ENCODE measurements around the gene PSMG3. TPM values are rescaled to one million over a fixed set of nuclear protein-coding genes. Genes with fewer than 3 reads are reported as not detected.

The PSMG3 gene, protein sequence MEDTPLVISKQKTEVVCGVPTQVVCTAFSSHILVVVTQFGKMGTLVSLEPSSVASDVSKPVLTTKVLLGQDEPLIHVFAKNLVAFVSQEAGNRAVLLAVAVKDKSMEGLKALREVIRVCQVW
- 40.7 TPM for polyA plus RNA-seq (2013, experiment 1 of 2; ENCODE audit: insufficient read length)
- 27.4 TPM for polyA plus RNA-seq (2013, experiment 2 of 2; ENCODE audit: insufficient read length)

DNA sequence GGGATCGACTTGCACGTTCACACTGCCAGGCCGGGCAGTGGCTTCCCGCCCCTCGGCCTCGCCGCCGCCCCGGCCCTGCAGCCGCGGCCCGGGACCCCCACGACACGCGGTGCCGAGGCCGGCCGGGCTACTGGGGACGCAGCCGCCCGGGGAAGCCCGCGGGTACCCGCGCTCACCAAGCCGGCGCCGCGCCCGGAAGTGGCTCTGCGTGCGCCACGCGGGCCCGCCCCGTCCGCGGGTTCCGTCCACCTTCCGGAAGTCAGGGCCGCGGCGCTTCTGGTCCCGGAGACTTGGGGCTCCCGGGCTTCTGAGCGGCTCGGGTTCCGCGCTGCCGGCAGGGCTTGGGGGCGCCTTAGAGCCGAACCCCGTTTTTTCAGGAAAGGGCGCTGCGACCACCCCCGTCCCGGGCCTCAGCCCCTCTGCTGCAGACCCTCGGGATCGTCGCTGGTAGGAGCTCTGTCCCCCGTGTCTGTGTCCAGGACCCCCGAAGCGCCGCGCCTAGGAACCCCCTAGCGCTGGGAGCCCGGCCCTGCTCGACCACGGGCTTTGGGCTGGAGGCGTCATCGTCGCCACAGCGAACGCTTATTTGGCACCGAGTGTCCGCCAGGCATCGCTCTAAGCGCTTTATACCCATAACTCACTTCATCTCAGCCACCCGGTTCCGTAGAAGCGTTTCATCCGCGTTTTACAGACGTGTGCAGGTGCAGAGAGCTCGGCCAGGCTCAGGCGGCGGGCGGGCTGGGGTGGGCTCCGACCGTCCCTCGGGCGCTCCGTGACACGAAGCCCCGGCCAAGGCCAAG is at the start of gene PSMG3:
TSS of gene PSMG3 (minus strand) at position 200 of the 800 bp plus-strand sequence. CDS start 693 bp downstream, outside the sequence.
- DNase-seq = peak; percentile 90

DNA sequence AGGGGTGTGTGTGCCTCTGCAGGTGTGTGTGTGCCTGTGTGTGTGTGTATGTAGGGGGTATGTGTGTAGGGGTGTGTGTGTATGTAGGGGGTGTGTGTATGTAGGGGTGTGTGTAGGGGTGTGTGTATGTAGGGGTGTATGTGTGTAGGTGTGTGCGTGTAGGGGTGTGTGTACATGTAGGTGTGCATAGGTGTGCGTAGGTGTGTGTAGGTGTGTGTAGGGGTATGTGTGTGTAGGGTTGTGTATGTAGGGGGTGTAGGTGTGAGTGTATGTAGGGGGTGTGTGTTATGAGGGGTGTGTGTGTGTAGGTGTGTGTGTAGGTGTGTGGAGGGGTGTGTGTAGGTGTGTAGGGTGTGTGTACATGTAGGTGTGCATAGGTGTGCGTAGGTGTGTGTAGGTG is 48.6 kb upstream of the PSMG3 start:
- no peak for DNase-seq

DNA sequence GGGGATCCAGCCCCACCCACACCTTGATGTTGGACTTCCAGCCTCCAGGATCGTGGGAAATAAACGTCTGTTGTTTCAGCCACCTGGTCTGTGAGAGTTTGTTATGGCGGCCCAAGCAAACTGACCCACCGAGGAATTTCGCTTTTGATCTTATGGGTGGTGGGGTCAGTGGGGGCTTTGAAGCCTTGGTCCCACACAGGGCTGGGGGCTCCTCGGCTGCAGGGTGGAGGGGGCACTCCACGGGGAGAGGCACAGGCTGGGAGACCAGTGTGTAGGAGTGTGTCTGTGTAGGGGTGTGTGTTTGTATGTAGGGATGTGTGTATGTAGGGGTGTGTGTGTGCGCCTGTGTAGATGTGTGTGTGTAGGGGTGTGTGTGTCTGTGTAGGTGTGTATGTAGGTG is 48.1 kb upstream of the PSMG3 start:
- no peak for DNase-seq

DNA sequence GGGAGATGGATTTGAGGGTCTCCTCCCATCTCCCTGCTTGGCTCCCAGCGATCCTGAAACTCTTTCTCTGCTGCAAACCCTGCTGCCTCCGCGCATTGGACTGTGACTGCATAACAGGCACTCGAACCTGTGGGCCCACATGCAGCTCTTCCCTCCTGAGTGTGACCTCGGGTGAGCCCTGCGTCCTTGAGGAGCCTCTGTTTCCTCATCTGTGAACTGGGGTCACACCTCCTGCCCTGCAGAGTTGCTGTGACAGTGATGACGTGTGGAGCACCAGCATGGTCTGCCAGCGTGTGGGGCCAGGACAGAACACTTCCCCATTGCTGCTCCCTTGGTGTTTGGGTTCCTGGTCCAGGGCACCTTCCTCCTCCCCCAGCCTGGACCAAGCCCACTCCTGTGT is 46.9 kb upstream of the PSMG3 start:
- no peak for DNase-seq

DNA sequence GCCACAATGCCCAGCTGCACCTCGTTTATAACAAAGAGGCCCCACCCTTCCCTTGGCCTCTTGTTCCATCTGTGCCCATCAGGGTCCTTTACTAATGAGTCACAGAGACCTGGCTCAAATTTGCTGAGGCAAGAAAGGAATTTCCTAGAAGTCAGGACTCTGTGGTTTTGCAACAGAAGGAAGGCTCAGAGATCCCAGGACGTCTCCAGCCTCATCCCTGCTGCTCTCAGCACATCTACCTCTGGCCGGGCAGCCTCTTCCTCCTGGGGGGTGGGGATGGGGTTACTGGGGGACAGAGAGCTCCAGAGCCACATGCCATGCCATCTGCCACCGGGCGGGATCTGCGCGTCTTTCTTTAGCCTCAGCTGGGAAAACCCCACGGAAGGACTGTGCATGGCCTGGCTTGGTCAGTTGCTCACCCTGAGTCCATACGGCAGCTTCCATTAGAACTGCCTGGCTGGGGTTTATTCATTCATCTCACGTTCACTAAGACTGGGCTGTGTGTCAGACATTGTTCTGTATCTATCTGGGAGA is 41.9 kb upstream of the PSMG3 start:
- peak; percentile 83 for DNase-seq

DNA sequence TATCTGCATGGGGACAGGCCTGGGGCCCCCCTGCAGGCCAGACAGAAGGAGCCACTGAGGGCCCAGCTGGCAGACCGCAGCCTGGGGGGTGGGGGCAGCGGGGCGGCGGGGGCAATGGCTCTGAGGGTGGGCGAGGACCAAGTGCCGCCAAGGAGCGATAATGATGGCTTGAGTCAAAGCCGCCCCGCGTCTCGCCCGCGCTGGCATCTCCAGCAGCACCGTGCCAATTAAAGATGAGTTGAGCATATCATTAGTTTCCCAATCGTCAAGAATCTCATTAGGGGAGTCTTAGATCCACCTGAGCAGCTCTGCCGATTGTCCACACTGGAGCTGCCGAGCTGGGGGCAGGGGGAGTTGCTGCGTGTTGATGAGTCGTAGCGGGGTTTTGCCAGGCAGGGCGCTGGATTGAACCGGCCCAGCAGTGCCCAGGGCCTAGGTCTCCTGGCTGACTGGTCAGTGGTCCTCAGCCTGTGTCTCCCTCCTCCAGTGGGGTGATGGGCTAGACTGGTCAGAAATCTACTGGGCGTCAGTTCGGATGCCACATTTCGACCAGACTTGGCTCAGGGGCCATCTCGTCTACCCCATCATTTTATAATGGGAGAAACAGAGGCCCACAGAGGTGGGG is 41.0 kb upstream of the PSMG3 start:
- no peak for DNase-seq

DNA sequence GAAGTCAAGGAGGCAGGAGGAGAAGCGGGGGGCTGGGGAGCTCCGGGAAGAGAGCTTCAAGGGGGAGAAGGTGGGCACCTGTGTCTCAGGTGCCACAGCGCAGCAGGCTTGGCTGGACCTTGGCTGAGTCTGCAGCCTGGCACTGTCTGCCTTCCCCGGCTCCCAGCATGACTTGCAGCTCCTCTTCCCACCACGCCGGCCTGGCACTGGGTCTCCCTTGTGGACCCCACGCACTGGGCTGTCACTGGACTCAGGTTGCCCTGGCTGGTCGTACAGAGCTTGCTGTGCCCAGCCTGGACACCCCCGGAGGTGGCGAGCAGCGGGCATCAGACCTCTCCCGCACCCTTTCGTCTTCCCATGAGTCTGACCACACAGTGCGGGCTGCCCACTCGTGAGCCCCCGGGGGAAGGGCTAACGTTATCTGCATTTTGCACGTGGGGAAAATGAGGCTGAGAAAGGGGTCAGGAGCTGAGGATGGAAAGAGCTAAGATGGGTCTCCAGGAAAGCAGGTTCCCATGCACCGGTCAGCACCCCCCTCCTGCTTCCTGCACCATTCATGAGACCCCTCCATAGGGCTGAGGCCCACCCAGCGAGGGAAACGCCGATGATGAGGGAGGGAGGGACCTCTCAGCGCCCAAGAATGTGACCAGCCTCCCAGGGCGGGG is 40.3 kb upstream of the PSMG3 start:
- no peak for DNase-seq

DNA sequence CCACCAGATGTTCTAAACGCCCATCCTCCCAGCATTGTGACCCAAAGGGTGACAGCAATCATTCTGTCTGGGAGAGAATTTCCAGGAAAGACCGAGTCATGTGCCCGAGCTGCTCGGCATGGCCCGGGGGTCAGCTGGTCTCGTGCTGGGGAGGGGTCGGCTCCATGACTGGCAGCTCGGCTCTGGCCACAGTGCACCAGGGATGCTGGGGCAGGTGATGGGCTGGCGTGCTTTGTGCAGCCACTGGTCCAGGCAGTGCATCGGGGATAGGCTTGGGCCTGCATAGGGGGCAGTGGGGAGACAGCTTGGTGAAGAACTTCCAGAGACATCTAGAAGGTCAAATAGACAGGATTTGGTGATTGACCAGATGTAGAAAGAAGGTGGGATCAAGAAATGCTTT is 39.2 kb upstream of the PSMG3 start:
- DNase-seq = no peak

DNA sequence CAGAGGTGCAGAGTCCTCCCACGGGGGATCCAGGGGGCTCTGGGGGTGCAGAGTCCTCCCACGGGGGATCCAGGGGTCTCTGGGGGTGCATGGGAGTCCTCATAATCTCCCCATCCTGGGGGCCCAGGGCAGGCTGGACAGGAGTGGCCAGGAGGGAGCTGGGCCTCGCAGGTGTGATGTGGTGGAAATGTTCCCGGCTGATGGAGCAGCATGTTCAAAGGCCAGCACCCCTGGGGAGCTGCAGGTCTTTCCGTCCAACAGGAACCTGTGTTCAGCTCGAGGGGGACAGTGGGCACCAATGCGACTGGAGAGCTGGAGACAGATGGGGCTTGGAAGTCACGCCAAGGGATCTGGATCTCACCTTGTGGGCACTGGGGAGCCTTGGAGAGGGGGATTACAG is 38.5 kb upstream of the PSMG3 start:
- no peak for DNase-seq

DNA sequence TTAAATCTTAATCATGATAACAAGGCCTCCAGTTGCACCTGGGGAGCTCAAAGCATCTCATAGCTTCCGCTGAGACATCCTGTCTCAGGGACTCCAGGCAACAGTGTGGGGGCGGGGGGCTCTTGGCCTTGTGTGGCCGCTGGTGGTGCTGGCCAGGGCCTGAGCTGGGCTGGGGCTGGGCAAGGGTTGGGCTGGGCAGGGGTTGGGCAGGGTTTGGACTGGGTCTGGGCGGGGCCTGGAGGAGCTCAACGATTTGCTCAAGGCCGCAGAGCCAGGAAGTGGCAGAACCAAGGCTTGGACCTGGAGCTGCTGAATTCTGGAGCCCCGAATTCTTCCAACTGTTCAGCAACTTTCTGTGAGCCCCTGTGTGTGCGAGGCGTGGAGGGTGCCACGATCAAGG is 37.9 kb upstream of the PSMG3 start:
- no peak for DNase-seq

DNA sequence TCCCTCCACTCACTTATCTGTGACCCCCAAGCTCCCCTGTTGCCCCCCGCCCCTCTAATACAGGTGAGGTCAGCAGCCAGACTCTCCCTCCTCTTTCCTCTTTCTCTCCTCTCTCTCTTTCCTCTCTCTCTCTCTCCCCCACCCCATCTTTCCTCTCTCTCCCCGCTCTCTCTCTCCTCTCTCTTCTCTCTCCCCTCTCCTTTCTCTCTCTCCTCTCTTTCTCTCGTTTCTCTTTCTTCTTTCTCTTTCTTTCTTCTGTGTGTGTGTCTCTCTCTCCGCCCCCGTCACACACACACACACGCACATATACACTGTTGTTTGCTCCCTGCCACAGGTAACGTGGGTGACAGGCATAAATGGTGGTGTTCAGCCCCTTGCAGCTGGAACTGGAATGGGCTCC is 37.2 kb upstream of the PSMG3 start:
- DNase-seq = no peak

DNA sequence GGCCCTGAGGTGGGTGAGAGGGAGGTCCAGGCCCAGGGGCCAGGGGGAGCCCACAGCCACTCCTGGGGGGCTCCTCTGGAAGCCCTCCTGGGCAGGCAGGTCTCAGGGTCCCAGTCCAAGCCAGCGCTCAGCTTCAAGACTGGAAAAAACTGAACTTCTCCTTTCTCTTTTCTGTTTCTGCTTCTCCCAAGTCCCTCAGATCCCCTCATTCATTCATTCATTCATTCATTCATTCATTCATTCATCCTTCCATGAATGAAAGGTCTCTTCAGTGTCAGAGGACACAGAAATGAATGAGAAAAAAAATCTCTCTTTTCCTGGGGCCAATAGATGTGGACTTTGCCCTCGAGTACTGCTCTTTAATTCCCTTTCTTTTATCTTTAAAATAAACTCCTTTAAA is 34.6 kb upstream of the PSMG3 start:
- DNase-seq = no peak

DNA sequence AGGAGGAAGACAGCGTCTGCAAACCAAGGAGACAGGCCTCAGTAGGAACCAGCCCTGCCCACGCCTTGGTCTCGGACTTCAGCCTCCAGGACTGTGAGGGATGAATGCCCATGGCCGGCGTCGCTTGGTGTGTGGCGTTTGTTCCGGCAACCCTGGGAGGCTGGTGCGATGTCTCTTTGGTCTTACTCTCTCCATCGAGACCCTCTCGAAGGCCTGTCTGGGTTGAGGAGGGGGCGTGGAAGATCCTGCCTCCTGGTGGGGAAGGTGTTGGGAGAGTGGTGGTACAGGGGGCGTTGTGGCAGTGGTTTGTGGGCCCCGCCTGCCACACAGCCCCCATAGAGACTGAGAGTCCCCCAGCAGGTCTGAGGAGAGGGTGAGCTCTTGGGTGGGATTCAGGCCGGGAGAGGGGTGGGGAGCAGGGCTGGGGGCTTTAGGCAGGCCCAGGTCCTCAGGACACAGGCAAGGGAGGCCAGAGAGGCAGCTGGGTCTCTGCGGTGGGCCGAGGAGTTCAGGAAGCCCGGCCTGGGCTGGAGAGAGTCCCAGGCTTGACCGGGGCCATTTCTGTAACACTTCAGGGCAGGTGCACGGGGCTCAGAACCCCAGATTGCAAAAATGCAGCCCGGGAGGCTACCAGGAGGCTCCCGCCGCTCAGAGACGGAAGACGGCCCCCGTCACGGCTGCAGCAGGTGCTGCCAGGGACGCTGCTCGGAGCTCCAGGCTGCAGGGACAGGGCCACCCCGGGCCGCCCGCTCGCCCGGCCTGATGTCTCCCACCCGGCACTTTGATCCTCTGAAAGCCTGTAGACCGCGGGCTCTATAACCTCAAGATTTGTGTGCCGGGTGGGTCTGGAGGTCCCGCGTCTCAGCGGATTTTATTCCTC is 33.8 kb upstream of the PSMG3 start:
- no peak for DNase-seq

DNA sequence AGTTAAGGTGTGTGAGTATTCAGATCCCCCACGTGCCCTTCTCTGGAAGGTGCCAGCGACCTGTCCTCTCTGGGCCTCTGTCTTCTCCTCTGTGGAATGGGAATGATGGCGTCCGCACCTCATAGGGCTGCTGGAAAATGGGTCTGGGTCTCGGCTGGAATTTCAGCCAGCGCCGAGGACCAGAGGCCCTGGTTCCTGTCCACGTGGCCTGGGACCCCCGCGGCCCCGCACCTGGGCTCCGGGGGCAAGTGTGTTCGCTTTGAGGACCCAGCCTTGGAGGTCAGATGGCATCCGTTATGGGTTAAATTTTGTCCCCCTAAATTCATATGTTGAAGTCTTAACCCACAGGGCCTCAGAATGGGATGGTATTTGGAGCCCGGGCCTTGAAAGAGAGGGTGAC is 32.6 kb upstream of the PSMG3 start:
- no peak for DNase-seq

DNA sequence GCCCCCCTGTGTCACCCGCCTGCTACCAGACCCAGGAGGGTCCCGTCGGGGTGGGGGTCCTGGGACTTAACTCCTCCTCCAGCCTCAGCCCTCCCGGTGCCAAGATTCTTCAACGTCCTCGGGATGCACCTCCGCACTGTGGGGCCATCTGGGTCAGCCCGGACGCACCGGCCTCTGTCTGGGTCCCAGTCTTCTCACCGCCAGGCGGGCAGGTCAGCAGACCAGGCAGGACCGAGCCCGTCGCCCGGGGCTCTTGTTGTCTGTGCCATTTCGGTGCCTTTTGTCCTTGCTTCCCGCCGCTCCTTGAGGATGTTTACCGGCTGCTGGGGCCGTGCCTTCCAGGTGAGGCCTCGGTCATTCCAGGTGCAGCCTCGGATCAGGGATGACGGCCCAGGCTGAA is 32.1 kb upstream of the PSMG3 start:
- no peak for DNase-seq

DNA sequence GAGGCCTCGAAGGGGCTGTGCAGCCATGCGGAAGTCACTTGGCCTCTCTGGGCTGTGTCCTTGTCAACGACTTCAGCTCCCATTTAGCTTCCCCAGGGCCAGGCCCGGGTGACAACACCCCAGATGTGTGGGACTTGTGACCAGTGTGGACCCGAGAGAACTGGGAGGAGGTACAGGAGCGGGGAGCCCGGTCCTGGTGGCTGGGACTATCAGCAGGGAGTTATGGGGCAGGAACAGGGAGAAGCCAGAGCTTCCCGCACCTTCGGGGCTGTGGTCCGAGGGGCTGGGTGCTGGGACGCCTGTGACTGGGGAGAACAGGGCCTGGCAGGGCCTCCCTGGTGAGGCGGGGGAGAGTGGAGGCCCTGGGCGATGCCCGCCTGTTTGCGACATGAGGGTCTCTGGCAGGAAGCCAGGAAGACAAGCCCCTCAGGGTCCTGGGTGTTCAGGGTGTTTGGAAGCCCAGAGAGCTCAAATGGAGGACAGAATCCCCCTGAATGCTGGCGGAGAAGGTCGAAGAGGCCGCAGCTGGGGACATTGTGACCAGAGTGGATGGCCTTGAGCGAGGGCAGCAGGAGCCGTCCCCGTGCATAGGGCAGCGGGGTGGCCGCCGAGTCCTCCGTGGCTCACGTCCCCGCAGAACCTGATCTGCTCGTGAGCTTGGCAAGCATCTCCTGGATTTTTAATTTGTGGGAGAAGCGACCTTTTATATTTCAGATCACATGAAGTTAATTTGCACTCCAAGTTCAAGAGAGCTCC is 30.0 kb upstream of the PSMG3 start:
- DNase-seq = no peak

DNA sequence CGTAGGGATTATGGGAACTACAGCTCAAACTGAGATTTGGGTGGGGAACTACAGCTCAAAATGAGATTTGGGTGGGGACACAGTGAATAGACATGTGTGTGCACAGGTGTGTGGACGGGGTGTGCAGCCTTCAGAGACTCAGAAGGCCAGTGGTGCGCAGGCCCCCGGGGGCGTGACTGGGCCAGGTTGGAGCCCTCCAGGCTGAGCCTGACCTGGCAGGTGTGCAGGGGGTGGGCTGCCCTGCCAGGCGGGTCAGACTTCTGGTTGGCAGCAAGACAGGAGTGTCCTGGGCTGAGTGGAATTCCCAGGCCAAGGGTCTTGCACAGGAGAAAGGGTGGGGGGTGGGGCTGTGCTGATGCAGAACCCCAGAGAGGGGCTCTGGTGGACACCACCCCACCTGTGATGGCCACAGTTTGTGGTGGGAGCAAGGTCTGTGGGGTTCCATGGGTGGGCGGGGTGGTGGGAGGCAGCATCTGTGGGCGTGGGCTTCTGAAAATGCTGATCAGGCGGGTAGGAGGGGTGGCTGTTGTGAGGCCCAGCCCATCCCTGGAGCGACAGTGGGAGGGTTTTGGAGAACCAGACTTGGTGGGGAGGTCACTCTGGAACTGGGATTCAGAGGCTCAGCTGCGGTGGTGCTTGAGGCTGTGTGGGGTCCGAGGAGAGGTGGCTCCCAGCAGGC is 29.3 kb upstream of the PSMG3 start:
- no peak for DNase-seq

DNA sequence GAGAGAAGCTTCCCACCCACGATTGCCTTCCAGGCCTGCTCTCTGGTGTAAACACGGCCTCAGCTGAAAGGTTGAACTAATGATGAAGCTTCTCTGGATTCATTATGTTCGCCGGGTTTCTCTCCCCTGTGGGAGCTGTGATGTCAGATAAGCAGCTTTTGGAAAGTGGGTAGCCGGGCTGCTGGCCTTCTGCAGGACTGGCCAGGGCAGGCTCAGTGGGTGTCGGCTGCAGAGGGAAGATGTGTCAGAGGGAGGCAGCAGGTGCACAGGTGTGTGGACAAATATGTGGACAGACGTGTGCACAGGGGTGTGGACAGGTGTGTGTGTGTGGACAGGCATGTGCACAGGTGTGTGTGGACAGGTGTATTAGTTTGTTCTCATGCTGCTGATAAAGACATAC is 28.5 kb upstream of the PSMG3 start:
- DNase-seq = no peak

DNA sequence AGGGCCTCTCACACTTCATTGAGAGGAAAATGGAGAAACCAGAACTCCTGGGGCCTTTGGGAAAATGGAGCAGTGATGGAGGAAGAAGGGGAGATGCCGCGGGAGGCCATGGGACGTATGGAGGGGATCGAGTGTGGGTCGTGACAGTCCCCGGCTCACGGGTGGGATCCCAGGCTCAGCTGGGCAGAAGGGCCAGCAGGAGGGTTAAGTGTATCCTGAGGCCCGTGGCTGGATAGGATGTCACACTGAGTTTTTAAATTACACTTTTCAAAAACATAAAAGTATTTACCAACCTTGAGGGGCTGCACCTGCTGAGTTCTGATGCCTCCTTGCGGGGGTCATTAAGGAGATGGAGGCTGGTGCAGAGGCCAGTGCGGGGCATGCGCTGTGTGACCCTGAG is 28.0 kb upstream of the PSMG3 start:
- DNase-seq = no peak

DNA sequence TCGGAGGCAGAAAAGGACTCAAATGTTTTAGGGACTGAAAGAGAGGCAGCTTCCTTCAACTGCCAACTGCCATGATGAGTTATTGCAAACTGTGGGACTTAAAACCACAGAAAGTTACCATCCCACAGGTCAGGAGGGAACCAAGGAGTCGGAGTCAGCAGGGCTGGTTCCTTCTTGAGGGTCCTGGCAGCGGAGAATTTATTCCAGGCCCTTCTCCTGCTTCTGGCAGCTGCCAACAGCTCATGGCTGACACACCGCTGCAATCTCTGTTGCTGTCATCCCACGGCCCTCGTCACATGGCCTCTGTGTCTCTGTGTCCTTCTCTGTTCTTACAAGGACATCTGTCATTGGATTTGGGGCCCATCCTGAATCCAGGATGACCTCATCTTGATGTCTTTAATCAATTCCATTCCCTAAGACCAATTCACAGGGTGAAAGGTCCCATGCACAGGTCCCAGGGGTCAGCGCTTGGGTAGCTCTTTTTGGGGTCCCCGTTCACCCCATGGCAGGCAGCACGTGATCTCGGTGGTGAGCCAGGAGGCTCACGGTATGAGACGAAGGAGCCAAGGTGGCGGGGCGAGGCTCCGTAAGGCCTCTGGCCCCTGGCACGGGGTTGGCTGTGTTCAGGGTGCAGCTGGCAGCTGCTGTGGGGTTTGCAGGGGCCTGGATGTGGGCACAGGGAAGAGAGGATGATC is 27.4 kb upstream of the PSMG3 start:
- DNase-seq = no peak
